Measurements from ENCODE around the gene SLC24A2.

The SLC24A2 gene

DNA sequence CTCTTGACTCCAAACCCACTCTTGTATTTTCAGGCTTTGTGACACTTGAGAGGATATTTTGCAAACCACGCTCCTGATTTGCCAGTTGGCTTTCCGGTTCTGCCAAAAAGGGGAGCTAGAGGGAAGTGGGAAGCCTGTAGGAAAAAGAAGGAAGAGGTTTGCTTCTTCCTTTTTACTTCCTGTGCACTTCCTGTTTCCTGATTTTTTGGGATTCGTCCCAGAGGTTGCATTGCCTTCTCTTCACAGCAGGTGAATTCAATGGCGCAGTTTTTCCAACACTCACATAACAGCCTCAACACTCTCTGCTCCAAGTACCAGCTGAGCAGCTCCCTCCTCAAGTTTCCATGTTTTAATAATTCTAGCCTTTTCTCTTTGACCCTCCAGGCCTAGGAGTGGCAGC is 47.7 kb downstream of the SLC24A2 start:
- H3K4me3 ChIP-seq (ENCODE audit: low read depth, low read length): no peak overlapping the region
- TF ChIP-seq, protein P1, sequence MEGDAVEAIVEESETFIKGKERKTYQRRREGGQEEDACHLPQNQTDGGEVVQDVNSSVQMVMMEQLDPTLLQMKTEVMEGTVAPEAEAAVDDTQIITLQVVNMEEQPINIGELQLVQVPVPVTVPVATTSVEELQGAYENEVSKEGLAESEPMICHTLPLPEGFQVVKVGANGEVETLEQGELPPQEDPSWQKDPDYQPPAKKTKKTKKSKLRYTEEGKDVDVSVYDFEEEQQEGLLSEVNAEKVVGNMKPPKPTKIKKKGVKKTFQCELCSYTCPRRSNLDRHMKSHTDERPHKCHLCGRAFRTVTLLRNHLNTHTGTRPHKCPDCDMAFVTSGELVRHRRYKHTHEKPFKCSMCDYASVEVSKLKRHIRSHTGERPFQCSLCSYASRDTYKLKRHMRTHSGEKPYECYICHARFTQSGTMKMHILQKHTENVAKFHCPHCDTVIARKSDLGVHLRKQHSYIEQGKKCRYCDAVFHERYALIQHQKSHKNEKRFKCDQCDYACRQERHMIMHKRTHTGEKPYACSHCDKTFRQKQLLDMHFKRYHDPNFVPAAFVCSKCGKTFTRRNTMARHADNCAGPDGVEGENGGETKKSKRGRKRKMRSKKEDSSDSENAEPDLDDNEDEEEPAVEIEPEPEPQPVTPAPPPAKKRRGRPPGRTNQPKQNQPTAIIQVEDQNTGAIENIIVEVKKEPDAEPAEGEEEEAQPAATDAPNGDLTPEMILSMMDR (IDR thresholded peaks at IDR 0.05; ENCODE audit: low read depth, low read length, missing control alignments): no peak
- DNase-seq (ENCODE audit: low read depth): no peak

Measured in GM12864 (cell line).